Measurements from ENCODE around the gene CAPS. TPM values are rescaled to one million over a fixed set of nuclear protein-coding genes. Genes with fewer than 3 reads are reported as not detected.
A peak's percentile ranks its signal among the peaks of the same experiment; 100 is the strongest.

CAPS gene
- total RNA-seq, 4 donors from 2014 or later = 1.2 to 2.4 (median 2.0) TPM

GRCh38 chr19:5922161-5922545 is 8.1 kb downstream of the CAPS start:
- Histone ChIP-seq H3K27ac (no peak overlapping the region), H3K4me3 (no peak overlapping the region), H3K4me1 (peaks cover 3 to 13% of the 10 kb centered on the region in 2 donors), H3K36me3 (peaks cover 0 to 94% of the 10 kb centered on the region in 2 donors), H3K9me3 (no peaks in the 10 kb centered on the region), H3K27me3 (no peaks in the 10 kb centered on the region)
- no peak for TF ChIP-seq POLR2A (IDR thresholded peaks at IDR 0.05)
- TF ChIP-seq CTCF (IDR thresholded peaks at IDR 0.05 in 4 of 5, conservative IDR thresholded peaks at IDR 0.05 in 1 of 5) = no peak
- ATAC-seq = no peak
- intact Hi-C loops (cut with DNase I; ENCODE audit: low total_unique reads) = no loop called here
- in situ Hi-C loops (cut with MboI; ENCODE audit: low sequenced_read_pairs in 4 of 4) = no loop called here
- no peak for DNase-seq

GRCh38 chr19:5923356-5923755 is 9.3 kb downstream of the CAPS start:
- intact Hi-C loops (cut with DNase I; ENCODE audit: low total_unique reads) = no loop called here
- Histone ChIP-seq H3K9me3 (no peaks in the 10 kb centered on the region), H3K4me3 (no peak overlapping the region), H3K27ac (no peak overlapping the region), H3K4me1 (peaks cover 9 to 19% of the 10 kb centered on the region in 2 donors), H3K36me3 (peaks cover 0 to 93% of the 10 kb centered on the region in 2 donors), H3K27me3 (no peaks in the 10 kb centered on the region)
- in situ Hi-C loops (cut with MboI; ENCODE audit: low sequenced_read_pairs in 4 of 4) = no loop called here
- DNase-seq (no peak), ATAC-seq (no peak)
- TF ChIP-seq POLR2A (IDR thresholded peaks at IDR 0.05) (no peak), CTCF (IDR thresholded peaks at IDR 0.05 in 4 of 5, conservative IDR thresholded peaks at IDR 0.05 in 1 of 5) (no peak)

GRCh38 chr19:5925830-5926427 is 11.9 kb downstream of the CAPS start:
- peaks cover 0 to 99% of the 10 kb centered on the region in 2 donors for H3K36me3 ChIP-seq
- no peak for DNase-seq
- intact Hi-C loops (cut with DNase I; ENCODE audit: low total_unique reads) = no loop called here
- H3K4me3 ChIP-seq = no peak overlapping the region
- in situ Hi-C loops (cut with MboI; ENCODE audit: low sequenced_read_pairs in 4 of 4) = no loop called here
- peak overlapping the region in 3 of 4 donors; percentile 23 to 68 (median 52) for H3K27ac ChIP-seq
- no peaks in the 10 kb centered on the region for H3K27me3 ChIP-seq
- TF ChIP-seq CTCF (IDR thresholded peaks at IDR 0.05 in 4 of 5, conservative IDR thresholded peaks at IDR 0.05 in 1 of 5) (no peak), POLR2A (IDR thresholded peaks at IDR 0.05) (no peak)
- ATAC-seq = no peak
- H3K9me3 ChIP-seq = no peaks in the 10 kb centered on the region
- peaks cover 9 to 19% of the 10 kb centered on the region in 2 donors for H3K4me1 ChIP-seq

GRCh38 chr19:5926641-5927440 is 12.8 kb downstream of the CAPS start:
- ATAC-seq (peak; percentile 62 to 77), DNase-seq (peak in 1 of 2 donors; percentile 45)
- peak overlapping the region in 3 of 4 donors; percentile 23 to 68 (median 52) for H3K27ac ChIP-seq
- in situ Hi-C loops (cut with MboI; ENCODE audit: low sequenced_read_pairs in 4 of 4) (no loop called here), intact Hi-C loops (cut with DNase I; ENCODE audit: low total_unique reads) (no loop called here)
- H3K36me3 ChIP-seq = peaks cover 0 to 99% of the 10 kb centered on the region in 2 donors
- no peak for TF ChIP-seq CTCF (IDR thresholded peaks at IDR 0.05 in 4 of 5, conservative IDR thresholded peaks at IDR 0.05 in 1 of 5)
- no peak for TF ChIP-seq POLR2A (IDR thresholded peaks at IDR 0.05)
- H3K27me3 ChIP-seq = no peaks in the 10 kb centered on the region
- peaks cover 9 to 19% of the 10 kb centered on the region in 2 donors for H3K4me1 ChIP-seq
- no peaks in the 10 kb centered on the region for H3K9me3 ChIP-seq
- no peak overlapping the region for H3K4me3 ChIP-seq
